Measurements from ENCODE around the gene PLLP.

The PLLP gene

DNA sequence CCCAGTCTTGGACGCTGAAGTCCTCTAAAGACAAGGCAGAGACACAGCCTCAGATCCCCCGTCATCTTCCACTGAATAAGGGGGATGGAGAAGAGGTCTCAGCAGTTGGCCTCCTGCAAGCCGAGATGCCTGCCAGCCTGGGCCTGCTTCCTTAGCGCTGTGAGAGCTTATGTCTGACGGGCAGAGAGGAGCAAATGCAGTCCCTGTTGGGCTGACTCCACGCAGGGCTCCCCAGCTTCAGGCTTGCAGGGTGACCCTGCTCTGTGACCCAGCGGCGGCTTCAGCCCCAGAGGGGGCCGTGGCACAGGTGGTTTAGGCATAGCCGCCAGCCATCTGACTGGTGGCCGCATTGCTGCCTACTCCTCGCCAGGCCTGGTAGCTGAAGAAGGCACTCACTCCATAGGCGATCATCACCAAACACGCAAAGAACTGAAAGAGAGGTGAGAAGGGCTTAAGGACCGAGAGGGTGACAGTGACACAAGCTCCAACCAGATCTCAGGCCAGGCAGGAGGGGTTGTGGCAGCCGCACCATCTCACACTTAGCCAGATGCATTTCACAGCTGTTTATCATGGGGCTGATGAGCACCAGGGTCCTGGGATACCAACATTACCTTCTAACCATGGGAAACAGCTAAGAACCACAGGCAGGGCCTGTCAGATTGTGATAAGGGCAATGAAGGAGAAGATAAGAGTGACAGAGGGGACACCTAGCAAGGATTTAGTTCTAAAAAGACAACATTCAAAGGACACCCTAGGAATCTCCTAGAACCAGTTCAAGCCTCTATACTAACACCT is 27.7 kb downstream of the PLLP start:
- DNase-seq (ENCODE audit: low read depth), result no peak

DNA sequence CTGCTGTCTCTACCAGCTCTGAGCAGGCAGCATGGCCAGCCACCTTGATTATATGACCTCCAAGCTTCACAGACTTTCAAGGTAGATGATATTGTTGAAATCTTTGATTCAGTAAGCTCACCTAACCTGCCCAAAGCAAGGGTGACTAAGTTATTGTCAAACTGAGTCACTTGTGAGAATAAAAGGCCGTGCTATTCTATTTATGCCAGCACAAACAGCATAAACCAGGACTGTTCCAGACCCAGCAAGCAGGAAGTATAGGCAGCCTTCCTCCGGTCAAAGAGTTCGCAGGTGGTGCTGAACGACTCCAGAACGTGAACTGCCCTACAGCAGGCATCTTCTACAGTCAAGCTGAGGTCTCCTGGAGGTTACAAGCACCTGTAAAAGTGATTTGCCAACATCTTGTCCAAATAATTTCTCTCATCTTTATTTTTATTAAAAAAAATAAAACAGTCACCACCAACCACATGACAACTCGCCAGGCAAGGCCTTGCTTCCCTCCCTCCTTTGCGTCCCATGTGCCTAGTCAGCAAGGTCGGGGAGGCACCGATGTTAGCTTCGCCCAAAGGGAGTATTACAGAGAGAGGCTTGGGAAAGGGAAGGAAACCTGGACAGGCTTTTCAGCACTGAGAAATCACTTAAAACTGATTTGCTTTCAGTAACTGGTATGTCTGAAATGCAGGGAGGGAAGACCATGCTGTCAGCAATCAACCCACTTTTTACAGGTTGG is 28.6 kb downstream of the PLLP start:
- no peak for DNase-seq (ENCODE audit: low read depth)

DNA sequence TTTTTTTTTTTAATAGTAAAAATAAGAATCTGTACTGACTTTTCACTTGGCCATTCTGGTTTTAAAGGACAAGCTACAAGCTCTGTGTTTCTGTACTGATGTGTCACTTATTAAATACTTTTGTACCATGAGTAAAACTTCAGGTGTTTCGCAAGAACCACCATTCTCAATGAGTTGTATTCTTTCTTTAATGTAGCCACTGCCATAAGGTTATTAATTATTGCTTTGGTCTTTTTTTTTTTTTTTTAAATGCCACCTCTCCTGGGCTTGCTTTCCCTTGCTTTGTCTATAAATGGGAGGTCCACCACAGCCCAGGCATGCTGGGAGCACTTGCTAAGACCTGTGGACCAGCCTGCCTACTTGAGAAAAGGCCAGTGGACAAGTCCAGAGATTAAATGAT is 31.0 kb downstream of the PLLP start:
- no peak for DNase-seq (ENCODE audit: low read depth)

DNA sequence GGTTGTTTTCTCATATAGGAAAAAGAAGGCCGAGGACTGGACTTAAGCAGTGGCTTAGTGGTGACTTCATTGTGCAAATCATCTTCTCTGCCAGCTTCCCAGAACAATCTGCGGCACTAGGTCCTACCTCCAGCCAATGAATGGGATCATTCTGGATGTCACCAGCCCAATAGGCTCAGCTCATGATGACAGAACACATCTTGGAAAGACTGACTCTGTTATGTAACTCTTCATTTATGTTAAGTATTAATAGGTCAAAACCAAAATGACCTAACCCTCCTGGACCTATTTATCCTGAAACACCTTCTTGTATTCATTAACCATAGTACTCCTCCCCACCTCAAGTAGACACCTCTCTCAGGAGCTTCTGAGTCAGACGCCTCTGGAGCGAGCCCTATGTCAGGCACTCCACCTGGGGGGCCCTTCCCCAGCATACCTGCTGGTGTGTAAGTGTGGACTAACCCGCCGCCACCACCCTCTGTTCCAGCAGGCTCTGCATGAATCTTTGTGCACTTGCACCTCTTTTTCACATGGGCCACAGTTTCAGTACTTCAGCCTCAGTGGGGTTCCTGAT is 32.2 kb downstream of the PLLP start:
- no peak for DNase-seq (ENCODE audit: low read depth)

DNA sequence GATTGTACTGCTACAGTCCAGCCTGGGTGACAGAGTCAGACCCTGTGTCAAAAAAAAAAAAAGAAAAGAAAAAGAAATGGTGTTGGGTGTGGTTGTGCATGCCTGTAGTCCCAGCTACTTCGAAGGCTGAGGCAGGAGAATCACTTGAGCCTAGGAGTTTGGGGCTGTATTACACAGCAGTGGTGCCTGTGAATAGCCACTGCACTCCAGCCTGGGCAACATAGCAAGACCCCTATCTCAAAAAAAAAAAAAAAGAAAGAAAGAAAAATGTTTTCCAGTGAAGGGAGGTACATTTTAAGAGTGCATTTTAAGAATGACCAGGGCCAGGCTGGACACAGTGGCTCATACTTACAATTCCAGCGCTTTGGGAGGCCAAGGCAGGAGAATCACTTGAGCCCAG is 33.1 kb downstream of the PLLP start:
- DNase-seq (ENCODE audit: low read depth), result no peak

DNA sequence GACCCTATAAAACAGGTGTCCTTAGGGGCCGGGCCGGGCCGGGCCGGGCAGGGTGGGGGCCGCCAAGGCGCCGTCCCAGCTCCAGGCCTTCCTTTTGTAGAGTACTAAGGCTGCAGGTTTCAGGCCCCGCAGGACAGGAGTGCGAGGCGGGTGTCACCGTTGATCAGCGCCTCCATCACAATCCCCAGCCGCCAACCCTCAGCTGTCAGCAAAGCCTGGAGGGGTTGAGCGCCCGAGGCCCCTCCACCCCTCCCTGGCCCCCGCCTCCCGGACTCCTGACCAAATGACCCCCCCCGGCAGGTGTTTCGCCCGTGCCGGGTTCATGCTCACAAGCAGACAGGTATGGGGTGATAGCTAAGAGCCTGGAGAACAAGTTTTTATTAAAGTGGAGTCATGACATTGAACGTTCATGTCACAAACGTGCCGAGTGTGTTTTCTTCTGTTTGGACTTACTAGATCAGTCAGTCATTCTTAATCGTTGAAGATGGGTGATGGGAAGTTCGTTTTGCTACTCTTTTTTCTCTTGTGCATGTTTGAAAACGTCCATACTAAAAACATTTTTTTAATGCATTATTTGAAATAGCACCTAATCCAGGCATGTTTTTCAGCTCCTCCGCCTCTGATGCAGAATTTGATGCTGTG is 38.9 kb downstream of the PLLP start:
- no peak for DNase-seq (ENCODE audit: low read depth)

DNA sequence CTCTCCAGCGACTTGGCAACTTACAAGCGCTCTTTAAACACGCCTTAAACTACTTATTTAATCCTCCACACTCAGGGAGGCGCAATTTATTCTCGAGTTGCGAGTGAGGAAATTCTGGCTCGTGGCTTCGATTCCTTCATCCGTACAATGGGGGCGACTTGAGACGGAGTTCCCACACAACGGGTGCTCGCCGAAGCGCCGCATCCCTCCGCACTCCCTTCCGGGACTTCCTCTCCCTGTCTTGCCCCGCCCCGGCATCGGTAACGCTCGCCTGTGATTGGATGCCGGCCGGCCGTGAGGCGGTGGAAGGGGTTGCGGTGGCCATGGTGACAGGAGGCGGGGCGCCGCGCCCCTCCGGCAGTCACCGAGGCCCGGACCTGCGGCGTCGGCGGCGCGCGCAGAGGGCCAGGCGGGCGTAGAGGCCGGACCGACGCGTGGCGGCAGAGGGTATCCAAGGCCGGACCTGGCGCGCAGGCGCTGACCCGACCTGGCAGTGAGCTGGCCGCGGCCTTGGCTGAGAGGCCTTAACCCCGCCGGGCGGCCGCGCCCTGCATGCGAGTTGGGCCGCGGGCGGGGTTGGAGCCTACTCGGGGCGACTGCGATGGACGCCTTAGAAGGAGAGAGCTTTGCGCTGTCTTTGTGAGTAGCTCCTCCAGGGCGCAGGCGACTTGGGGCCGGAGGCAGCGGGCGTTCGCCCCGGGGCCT is 39.6 kb downstream of the PLLP start, which contains the start of gene ARL2BP:
ARL2BP (plus strand) TSS at position 493 of the 705 bp plus-strand sequence; CDS start at position 602, 109 bp downstream.
- peak; percentile 94 for DNase-seq (ENCODE audit: low read depth)

DNA sequence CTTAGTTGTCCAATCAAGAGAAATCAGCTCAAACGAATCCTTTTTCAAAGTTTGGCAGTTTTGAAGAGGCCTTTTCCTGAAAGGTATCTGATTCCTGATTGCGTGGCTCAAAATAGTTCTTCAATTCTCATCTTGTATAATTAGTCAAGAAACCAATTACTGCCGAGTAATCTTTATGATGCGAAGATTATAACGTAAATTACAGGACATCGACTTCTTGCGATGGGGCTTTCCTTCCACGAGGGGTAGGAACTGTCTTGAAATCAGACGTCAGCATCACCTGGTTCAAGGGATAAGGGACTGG is 40.1 kb downstream of the PLLP start:
- no peak for DNase-seq (ENCODE audit: low read depth)

DNA sequence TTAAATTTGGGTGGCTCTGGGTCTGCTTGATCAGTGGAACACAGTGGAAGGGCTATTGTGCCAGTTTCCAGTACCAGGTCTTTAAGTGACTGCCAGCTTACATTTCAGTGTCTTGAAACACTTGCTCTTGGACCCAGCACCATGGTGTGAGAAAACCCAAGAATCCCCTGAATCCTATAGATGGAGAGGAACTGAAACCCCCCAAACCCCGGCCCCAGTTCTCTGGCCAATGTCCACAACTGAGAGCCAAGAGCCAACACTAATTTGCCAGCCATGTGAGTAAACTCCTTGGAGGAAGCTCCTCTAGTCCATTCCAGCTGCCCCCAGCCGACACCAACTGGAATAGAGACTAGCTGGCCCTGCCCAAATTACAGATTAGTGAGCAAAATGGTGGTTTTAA is 41.8 kb downstream of the PLLP start:
- DNase-seq (ENCODE audit: low read depth), result no peak

DNA sequence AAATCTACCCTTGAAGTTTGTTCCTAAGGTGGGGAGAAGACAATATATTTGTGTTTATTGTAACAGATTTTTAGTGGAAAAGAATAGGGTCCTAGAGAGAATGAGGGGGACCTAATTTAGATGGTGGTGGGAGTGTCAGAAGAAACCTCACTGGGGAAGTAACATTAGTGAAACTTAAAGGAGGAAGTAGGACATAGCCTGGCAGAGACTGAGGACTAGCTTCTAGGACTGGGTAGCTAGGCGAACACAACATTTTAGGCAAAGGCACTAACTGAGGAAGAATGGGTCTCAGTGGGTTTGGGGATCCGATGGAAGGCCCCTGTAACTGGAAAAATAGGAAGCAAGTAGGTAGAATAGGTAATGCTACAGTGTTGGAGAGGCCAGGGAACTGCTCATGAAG is 43.6 kb downstream of the PLLP start:
- DNase-seq (ENCODE audit: low read depth), result no peak

DNA sequence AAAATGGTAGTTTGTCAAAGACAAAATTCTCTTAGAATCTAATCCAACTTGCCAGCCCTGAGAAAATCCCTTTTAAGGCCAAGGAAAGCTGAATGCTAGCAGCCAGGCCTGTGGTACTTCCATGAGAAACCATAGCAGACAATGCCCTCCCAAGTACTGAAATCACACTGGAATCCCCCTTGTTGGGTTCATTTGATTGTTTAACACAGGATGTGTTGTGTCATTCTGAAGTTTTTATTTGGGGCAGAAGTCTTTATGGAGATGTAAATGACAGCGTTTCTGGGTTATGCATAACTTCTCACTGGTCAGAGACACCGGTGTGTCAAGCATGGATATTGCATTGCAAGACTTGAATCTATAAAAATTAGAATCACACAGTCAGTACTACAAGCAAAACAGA is 45.4 kb downstream of the PLLP start:
- DNase-seq (ENCODE audit: low read depth), result no peak

DNA sequence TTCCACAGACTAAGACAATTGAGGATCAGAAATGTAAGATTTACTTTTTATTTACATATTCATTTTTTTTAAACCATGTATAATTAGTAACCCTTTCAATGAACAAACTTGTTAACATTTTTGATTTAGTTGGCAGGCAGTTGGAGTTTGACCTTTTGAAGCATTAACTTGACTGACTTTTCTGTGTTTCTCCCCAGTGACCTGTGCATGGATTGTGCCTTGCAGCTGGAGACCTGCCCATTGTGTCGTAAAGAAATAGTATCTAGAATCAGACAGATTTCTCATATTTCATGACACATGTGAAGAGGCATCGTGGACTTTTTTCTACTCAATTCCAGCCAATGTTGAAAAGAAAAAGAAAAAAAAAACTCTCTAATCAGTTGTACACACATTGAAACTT is 45.8 kb downstream of the PLLP start:
- DNase-seq (ENCODE audit: low read depth), result no peak

DNA sequence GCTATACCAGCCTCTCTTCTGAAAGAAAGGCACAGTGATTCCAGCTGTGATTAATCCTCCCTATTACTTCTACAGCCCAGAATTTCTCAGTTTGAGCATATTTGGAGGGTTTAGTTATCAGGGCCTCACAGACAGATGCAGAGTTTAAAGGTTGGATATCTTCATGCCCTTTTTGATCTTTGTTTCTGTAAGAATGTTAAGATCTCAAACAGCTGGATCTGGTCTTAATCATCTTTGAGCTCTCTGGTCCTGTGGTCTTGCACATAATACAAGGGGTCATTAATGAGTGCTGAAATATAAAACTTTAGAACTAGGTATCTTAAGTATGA is 48.5 kb downstream of the PLLP start:
- no peak for DNase-seq (ENCODE audit: low read depth)

DNA sequence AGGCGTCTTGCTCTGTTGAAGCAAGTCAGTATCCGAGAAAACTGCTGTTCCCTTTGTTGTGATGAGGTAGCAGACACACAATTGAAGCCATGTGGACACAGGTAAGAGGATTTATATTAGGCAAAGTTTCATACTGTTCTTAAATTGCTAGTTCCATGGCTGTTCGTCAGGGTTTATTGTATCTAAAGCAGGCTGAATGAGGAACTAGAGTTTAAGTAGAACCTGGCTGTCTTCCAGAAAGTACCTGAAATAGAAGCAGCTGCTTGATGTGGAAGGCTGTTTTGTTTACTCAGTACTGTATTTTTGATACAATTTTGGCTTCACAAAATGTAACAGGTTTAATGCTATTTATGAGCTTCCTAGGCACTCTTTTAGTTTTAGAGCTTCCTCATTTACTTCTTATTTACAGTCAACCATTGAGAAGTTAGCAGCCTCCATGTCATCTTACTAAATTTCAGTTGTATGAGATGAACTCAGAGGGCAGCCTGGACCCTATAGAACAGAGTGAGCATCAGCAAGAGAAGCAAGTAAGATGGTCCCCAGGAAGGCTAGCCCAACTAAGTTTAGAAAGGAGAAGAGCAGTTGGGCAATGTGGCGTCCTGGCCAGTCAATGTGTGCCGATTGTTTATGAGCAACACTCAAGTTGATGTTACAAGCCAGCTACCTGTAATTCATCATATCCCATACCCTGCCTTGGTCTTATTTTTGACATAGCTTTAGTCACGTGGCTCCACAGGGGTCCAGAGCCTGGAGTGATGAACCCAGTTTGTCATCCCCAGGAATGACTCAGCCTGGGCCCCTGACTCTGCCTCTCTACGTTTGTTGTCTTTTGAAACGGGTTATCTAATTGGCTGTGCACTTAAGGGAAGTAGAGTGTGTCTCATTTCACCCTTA is 49.1 kb downstream of the PLLP start:
- DNase-seq (ENCODE audit: low read depth), result no peak

DNA sequence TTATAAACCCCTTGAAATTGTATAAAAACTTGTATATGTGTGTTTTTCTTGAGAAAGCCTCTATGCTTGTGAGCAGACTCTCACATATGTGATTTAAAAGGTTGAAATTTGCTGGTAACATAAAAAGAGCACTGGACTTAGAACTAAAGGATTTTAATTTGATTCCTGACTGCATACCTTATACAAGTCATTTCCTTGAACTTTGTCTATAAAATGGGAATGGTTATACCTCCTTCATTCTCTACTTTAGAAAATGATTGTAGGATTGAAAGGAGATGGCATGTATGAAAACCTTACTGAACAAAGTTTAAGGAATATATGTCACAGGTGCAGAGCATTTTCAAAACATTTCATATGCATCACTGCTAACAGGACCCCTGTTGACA is 49.8 kb downstream of the PLLP start:
- DNase-seq (ENCODE audit: low read depth), result no peak

DNA sequence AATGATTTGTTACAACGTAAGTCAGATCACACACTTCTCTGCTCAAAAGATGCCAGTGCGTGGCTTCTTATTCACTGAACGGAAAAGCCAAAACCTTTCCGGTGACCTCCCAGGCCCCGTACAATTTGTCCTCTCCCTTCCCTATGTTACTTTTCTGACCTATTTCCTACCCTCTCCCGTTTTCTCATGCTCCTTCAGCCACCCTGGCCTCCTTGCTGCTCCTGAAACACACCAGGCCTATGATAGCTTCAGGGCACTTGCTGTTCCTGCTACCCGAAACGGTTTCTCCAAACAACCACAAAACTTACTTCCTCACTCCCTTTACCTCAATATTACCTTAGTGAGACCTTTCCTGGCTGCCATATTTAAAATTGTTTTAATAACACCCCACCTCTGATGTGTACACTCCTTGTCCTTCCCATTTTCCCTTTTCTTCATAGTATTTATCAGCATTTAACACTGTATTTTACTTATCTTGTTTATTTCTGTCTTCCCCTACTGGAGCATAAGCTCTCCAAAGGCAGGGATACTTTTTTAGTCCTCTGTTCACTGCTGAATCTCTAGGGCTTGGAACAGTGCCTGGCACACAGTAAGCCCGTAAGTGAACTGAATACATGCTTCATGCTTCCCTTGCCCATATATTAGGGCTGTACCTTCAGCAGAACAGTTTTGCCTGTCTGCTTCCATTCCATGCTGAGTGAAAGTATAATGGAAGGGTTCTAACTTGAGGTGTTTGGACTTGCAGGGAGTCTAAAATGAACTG is 50.3 kb downstream of the PLLP start:
- no peak for DNase-seq (ENCODE audit: low read depth)

DNA sequence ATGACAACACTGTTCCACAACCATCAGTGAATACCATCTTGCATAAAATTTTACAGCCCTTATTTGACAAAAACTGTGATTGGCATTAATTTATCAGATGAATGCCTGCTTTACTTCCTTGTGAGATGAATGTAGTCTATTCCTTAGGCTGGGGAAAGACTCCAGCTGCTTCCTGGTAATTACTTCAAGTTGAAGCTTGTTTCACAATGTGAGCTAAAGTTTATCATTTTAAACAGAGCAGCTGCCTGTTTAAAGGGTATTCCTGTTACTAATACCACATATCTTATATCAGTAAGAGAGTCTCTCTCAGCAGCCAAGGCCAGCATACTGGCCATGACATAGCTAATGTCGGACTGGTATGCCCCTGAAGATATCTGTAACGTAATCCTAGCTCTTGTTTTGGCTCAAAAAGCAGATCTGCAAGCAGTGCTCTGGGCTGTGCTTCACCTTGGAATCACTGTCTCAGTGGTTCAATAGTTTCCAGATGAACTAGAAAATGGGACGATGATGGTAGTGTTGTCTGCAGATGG is 52.6 kb downstream of the PLLP start:
- no peak for DNase-seq (ENCODE audit: low read depth)

DNA sequence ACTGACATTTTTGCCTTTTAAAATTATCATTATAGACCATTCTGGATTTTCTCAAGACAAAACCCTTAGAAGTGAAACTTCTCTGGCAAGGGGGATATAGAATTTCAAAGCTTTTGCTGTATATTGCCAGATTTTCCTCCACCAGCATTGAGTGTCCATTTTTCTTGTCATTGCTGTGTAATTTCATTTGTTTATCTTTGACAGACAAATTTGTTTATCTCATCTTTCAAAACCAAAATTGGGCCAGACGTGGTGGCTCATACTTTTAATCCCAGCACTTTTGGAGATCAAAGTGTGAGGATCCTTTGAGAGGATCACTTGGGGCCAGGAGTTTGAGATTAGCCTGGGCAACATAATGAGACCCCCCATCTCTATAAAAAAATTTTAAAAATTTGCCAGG is 55.4 kb downstream of the PLLP start:
- DNase-seq (ENCODE audit: low read depth), result no peak

DNA sequence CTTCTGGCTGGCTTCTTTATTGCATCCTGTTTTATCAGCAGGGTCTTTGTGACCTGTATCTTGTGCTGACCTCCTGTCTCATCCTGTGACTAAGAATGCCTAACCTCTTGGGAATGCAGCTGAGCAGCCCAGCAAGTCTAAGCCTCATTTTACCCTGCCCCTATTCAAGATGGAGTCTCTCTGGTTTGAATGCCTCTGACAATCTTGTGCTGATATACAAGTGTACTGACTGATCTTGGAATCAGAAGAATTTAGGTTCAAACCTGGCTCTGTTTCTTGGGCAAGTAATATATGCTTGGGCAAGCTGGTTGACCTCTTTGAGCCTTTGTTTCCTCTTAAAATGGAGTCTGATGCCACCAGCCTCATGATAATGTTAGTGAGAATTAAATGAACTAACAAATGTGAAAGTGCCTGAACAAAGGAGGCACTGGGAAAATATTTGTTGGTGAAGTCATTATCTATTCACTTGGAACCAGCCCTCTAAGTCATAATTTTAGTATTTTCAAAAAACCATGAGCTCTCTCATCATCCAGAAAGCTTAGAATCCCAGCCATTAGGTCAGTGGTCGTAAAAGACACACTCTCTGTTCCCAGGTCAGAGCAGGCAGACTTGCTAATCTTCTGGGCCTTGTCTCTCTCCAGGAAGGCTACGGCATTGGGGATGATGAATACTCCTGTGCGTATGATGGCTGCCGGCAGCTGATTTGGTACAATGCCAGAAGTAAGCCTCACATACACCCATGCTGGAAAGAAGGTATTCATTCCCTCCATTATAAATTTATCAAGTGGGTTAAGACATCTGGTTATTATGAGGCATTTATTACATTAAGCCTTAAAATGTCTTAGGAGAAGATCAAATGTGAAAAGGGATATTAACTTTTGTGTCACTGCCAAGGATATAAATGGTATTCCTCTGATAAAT is 57.5 kb downstream of the PLLP start:
- no peak for DNase-seq (ENCODE audit: low read depth)

Measured in fibroblast of the conjunctiva (primary cell).